Measurements from ENCODE around the gene TRIM34. TPM values are rescaled to one million over a fixed set of nuclear protein-coding genes. Genes with fewer than 3 reads are reported as not detected.
"Not testable (repeated sequence)": the region's sequence is repeated elsewhere in the genome, so short reads cannot be mapped to it uniquely, and the experiment has no call there.

The TRIM34 gene
- polyA plus RNA-seq, 1 donor, result 4.1 TPM

GRCh38 chr11:5622802-5623201 lies 2.0 kb upstream of the TRIM34 start:
- DNase-seq, result no peak

GRCh38 chr11:5625281-5625680 lies 480 bp downstream of the TRIM34 start:
- DNase-seq, result no peak

- no peak for DNase-seq
Observed at GRCh38 chr11:5626196-5626595, 1.4 kb downstream of the TRIM34 start.

- no peak for DNase-seq
Observed at GRCh38 chr11:5631417-5631816, 6.6 kb downstream of the TRIM34 start.

GRCh38 chr11:5631969-5632635 lies 7.3 kb downstream of the TRIM34 start:
- DNase-seq, result no peak

GRCh38 chr11:5639953-5640352 lies 15.2 kb downstream of the TRIM34 start:
- no peak for DNase-seq

GRCh38 chr11:5643585-5643984 lies 18.8 kb downstream of the TRIM34 start:
- no peak for DNase-seq

GRCh38 chr11:5646139-5646538 lies 21.3 kb downstream of the TRIM34 start:
- DNase-seq, result no peak

- no peak for DNase-seq
Observed at GRCh38 chr11:5655474-5655873, 30.7 kb downstream of the TRIM34 start.

GRCh38 chr11:5656956-5657355 lies 32.2 kb downstream of the TRIM34 start:
- DNase-seq, result not testable (repeated sequence)

- DNase-seq, result no peak
Observed at GRCh38 chr11:5658318-5658717, 33.5 kb downstream of the TRIM34 start.

GRCh38 chr11:5663511-5663910 lies 38.7 kb downstream of the TRIM34 start:
- no peak for DNase-seq

- DNase-seq, result no peak
Observed at GRCh38 chr11:5665051-5665570, 40.3 kb downstream of the TRIM34 start.

- DNase-seq, result no peak
Observed at GRCh38 chr11:5665746-5666401, 41.1 kb downstream of the TRIM34 start.

GRCh38 chr11:5666402-5666793 lies 41.6 kb downstream of the TRIM34 start:
- DNase-seq, result no peak

GRCh38 chr11:5671831-5672230 lies 47.0 kb downstream of the TRIM34 start:
- DNase-seq, result no peak

- DNase-seq, result no peak
Observed at GRCh38 chr11:5674391-5674790, 49.6 kb downstream of the TRIM34 start.

- no peak for DNase-seq
Observed at GRCh38 chr11:5679811-5680210, 55.0 kb downstream of the TRIM34 start.

GRCh38 chr11:5682890-5683441 lies 58.2 kb downstream of the TRIM34 start:
- DNase-seq, result not testable (repeated sequence)

- DNase-seq, result not testable (repeated sequence)
Observed at GRCh38 chr11:5683620-5684019, 58.8 kb downstream of the TRIM34 start.

GRCh38 chr11:5684036-5684645 lies 59.3 kb downstream of the TRIM34 start:
- no peak for DNase-seq

GRCh38 chr11:5684646-5685362 lies 60.0 kb downstream of the TRIM34 start, which contains the start of gene TRIM5:
Gene TRIM5, minus strand, starts transcription at chr11:5685074. Its CDS starts 4,897 bp downstream, at chr11:5680177.
- DNase-seq, result peak; percentile 93

- no peak for DNase-seq
Observed at GRCh38 chr11:5686426-5686825, 61.6 kb downstream of the TRIM34 start.

Data from hindlimb muscle (tissue), 1 donor.